ENCODE measurements around the gene LIG3. TPM values are rescaled to one million over a fixed set of nuclear protein-coding genes. Genes with fewer than 3 reads are reported as not detected.
"Not testable (repeated sequence)": the region's sequence is repeated elsewhere in the genome, so short reads cannot be mapped to it uniquely, and the experiment has no call there.

LIG3 gene
- total RNA-seq, 1 donor from 2014 or later: 30.7 TPM

- H3K9me3 Mint-ChIP-seq (ENCODE audit: unreplicated experiment): peaks cover 2% of the 10 kb centered on the region
- no peak overlapping the region for H3K4me3 ChIP-seq (ENCODE audit: insufficient read depth, low read depth, low read length)
- FAIRE-seq: no peak
Observed at GRCh38 chr17:35044181-35044580, 63.9 kb downstream of the LIG3 start.

DNA sequence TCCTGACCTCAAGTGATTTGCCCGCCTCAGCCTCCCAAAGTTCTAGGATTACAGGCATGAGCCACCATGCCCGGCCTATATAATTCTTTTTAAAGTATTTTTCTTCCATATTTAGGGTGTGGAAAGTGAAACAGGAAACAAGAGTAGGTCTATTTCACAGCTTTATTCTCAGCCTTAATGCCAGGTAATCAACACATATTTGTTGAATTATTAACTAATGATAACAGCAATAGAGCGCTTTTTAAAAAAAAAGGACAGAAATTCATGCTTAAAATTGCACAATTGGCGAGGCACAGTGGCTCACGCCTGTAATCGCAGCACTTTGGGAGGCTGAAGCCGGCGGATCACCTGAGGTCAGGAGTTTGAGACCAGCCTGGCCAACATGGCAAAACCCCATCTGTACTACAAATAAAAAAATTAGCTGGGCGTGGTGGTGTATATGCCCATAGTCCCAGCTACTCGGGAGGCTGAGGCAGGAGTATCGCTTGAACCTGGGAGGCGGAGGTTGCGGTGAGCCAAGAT lies 65.2 kb downstream of the LIG3 start:
- not testable (repeated sequence) for H3K36me3 Mint-ChIP-seq (ENCODE audit: low read depth, unreplicated experiment); H3K36me3 ChIP-seq (ENCODE audit: insufficient read depth, low read length); H3K9me3 Mint-ChIP-seq (ENCODE audit: unreplicated experiment); H3K27me3 ChIP-seq (ENCODE audit: insufficient read depth, low read length); H3K4me2 ChIP-seq (ENCODE audit: low read length); H2AFZ ChIP-seq (ENCODE audit: low read depth, low read length); H3K27ac ChIP-seq (ENCODE audit: low read depth, low read length); H3K4me3 ChIP-seq (ENCODE audit: insufficient read depth, low read depth, low read length); FAIRE-seq; DNase-seq (ENCODE audit: low read depth); H3K9me3 ChIP-seq (ENCODE audit: insufficient read depth, low read depth, low read length); H3K27me3 Mint-ChIP-seq (ENCODE audit: low read depth, unreplicated experiment); H3K9ac ChIP-seq (ENCODE audit: low read length); H3K4me1 ChIP-seq (ENCODE audit: insufficient read depth, low read length); H3K4me3 Mint-ChIP-seq (ENCODE audit: unreplicated experiment); H3K27ac Mint-ChIP-seq (ENCODE audit: unreplicated experiment)
- Histone ChIP-seq H4K20me1 (ENCODE audit: insufficient read depth, low read length) (peaks cover 12% of the 10 kb centered on the region), H3K79me2 (ENCODE audit: insufficient read depth, low read length) (peaks cover 68% of the 10 kb centered on the region)
- peaks cover 12% of the 10 kb centered on the region for H3K4me1 Mint-ChIP-seq (ENCODE audit: low read depth, unreplicated experiment)

More at GRCh38 chr17:35044181-35044580, 63.9 kb downstream of the LIG3 start:
- Histone ChIP-seq H3K27me3 (ENCODE audit: insufficient read depth, low read length) (no peaks in the 10 kb centered on the region), H3K9ac (ENCODE audit: low read length) (no peak overlapping the region), H3K4me1 (ENCODE audit: insufficient read depth, low read length) (peaks cover 9% of the 10 kb centered on the region), H3K36me3 (ENCODE audit: insufficient read depth, low read length) (no peaks in the 10 kb centered on the region), H4K20me1 (ENCODE audit: insufficient read depth, low read length) (peaks cover 8% of the 10 kb centered on the region), H3K9me3 (ENCODE audit: insufficient read depth, low read depth, low read length) (no peaks in the 10 kb centered on the region), H2AFZ (ENCODE audit: low read depth, low read length) (no peak overlapping the region), H3K79me2 (ENCODE audit: insufficient read depth, low read length) (peaks cover 61% of the 10 kb centered on the region), H3K4me2 (ENCODE audit: low read length) (no peak overlapping the region), H3K27ac (ENCODE audit: low read depth, low read length) (no peak overlapping the region)
- no peak overlapping the region for H3K27ac Mint-ChIP-seq (ENCODE audit: unreplicated experiment)
- peaks cover 12% of the 10 kb centered on the region for H3K4me1 Mint-ChIP-seq (ENCODE audit: low read depth, unreplicated experiment)
- peaks cover 3% of the 10 kb centered on the region for H3K36me3 Mint-ChIP-seq (ENCODE audit: low read depth, unreplicated experiment)
- no peak overlapping the region for H3K4me3 Mint-ChIP-seq (ENCODE audit: unreplicated experiment)
- no peak for DNase-seq (ENCODE audit: low read depth)
- no peak for TF ChIP-seq EZH2 (IDR thresholded peaks at IDR 0.05; ENCODE audit: insufficient read depth, low read length)
- TF ChIP-seq, protein P1, sequence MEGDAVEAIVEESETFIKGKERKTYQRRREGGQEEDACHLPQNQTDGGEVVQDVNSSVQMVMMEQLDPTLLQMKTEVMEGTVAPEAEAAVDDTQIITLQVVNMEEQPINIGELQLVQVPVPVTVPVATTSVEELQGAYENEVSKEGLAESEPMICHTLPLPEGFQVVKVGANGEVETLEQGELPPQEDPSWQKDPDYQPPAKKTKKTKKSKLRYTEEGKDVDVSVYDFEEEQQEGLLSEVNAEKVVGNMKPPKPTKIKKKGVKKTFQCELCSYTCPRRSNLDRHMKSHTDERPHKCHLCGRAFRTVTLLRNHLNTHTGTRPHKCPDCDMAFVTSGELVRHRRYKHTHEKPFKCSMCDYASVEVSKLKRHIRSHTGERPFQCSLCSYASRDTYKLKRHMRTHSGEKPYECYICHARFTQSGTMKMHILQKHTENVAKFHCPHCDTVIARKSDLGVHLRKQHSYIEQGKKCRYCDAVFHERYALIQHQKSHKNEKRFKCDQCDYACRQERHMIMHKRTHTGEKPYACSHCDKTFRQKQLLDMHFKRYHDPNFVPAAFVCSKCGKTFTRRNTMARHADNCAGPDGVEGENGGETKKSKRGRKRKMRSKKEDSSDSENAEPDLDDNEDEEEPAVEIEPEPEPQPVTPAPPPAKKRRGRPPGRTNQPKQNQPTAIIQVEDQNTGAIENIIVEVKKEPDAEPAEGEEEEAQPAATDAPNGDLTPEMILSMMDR (IDR thresholded peaks at IDR 0.05; ENCODE audit: insufficient read depth, low read depth, low read length): no peak
- no peaks in the 10 kb centered on the region for H3K27me3 Mint-ChIP-seq (ENCODE audit: low read depth, unreplicated experiment)

DNA sequence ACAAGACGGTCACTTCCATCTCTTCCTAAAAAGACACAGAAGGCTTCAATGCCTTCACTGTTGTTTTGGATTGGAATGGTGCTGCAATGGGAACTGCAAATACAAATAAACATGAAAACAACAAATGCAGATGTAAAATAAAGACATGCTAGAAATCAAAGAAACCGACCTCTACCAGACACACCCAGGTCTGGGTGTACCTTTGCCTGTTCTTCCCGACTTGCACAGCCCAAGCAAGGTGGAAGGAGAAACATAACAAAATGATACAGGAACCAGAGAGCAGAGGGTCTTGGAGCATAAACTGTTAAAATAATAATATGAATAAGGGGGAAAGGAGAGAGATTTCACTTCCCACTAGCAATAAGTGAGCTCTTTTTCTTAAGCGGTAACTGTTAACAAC lies 65.9 kb downstream of the LIG3 start:
- FAIRE-seq (no peak), DNase-seq (ENCODE audit: low read depth) (no peak)
- no peaks in the 10 kb centered on the region for H3K27me3 ChIP-seq (ENCODE audit: insufficient read depth, low read length)
- TF ChIP-seq, protein P1 (IDR thresholded peaks at IDR 0.05; ENCODE audit: insufficient read depth, low read depth, low read length): no peak
- TF ChIP-seq EZH2 (IDR thresholded peaks at IDR 0.05; ENCODE audit: insufficient read depth, low read length): no peak
- Mint-ChIP-seq H3K4me3 (ENCODE audit: unreplicated experiment) (no peak overlapping the region), H3K27ac (ENCODE audit: unreplicated experiment) (no peak overlapping the region), H3K27me3 (ENCODE audit: low read depth, unreplicated experiment) (no peaks in the 10 kb centered on the region), H3K36me3 (ENCODE audit: low read depth, unreplicated experiment) (no peaks in the 10 kb centered on the region), H3K4me1 (ENCODE audit: low read depth, unreplicated experiment) (peaks cover 16% of the 10 kb centered on the region), H3K9me3 (ENCODE audit: unreplicated experiment) (no peaks in the 10 kb centered on the region)
- H3K9ac ChIP-seq (ENCODE audit: low read length): peak overlapping the region; percentile 38
- peaks cover 68% of the 10 kb centered on the region for H3K79me2 ChIP-seq (ENCODE audit: insufficient read depth, low read length)
- H3K4me3 ChIP-seq (ENCODE audit: insufficient read depth, low read depth, low read length): no peak overlapping the region
- H2AFZ ChIP-seq (ENCODE audit: low read depth, low read length): no peak overlapping the region
- H3K4me1 ChIP-seq (ENCODE audit: insufficient read depth, low read length): peaks cover 12% of the 10 kb centered on the region
- no peaks in the 10 kb centered on the region for H3K36me3 ChIP-seq (ENCODE audit: insufficient read depth, low read length)
- H3K4me2 ChIP-seq (ENCODE audit: low read length): peak overlapping the region; percentile 72
- no peaks in the 10 kb centered on the region for H3K9me3 ChIP-seq (ENCODE audit: insufficient read depth, low read depth, low read length)
- peaks cover 12% of the 10 kb centered on the region for H4K20me1 ChIP-seq (ENCODE audit: insufficient read depth, low read length)
- no peak overlapping the region for H3K27ac ChIP-seq (ENCODE audit: low read depth, low read length)
